ENCODE measurements around the gene SNAPC5.

GRCh38 chr15:66462627-66463026, 34.9 kb downstream of the SNAPC5 start:
- TF ChIP-seq CHD7 (IDR thresholded peaks at IDR 0.05; ENCODE audit: insufficient replicate concordance, low read length) (no peak), SP1 (IDR thresholded peaks at IDR 0.05; ENCODE audit: low read depth, low read length) (no peak), CTCF (IDR thresholded peaks at IDR 0.05; ENCODE audit: control extremely low read depth in 1 of 3, insufficient read depth in 1 of 3, low read depth in 1 of 3, low read length in 3 of 3) (no peak), EP300 (IDR thresholded peaks at IDR 0.05; ENCODE audit: borderline replicate concordance in 1 of 2, low read depth in 2 of 2, low read length in 2 of 2) (no peak)
